WTC11 (cell line): ENCODE measurements around the gene EMP1. TPM values are rescaled to one million over a fixed set of nuclear protein-coding genes. Genes with fewer than 3 reads are reported as not detected.

Source experiments
- ATF1 ChIP-seq: sonication (generic); formaldehyde crosslinking; IDR thresholded peaks from 2 replicates; pipeline ENCODE4 v1.8.1; 2023; ENCODE audit warnings: mild to moderate bottlenecking, moderate library complexity, missing genetic modification reagents
- CREM ChIP-seq: sonication (generic); formaldehyde crosslinking; IDR thresholded peaks from 2 replicates; pipeline ENCODE4 v1.8.1; 2022; ENCODE audit warnings: mild to moderate bottlenecking, missing genetic modification reagents, moderate library complexity
- E2F1 ChIP-seq: sonication (generic); formaldehyde crosslinking; IDR thresholded peaks from 2 replicates; pipeline ENCODE4 v1.8.0; 2022; ENCODE audit warnings: mild to moderate bottlenecking, missing genetic modification reagents
- ELF4 ChIP-seq: sonication (generic); formaldehyde crosslinking; IDR thresholded peaks from 2 replicates; pipeline ENCODE4 v1.8.1; 2022; ENCODE audit warnings: low read depth, mild to moderate bottlenecking, moderate library complexity, missing genetic modification reagents
- EMX1 ChIP-seq: fragments of 250-450 bp; sonication (Bioruptor Pico); IDR thresholded peaks from 2 replicates; pipeline ENCODE4 v1.8.0; 2021; ENCODE audit warnings: mild to moderate bottlenecking
- IRF2 ChIP-seq: sonication (generic); formaldehyde crosslinking; IDR thresholded peaks from 2 replicates; pipeline ENCODE4 v1.8.0; 2022; ENCODE audit warnings: low read depth, missing genetic modification reagents, borderline replicate concordance
- JAZF1 ChIP-seq: fragments of 250-450 bp; sonication (Bioruptor Pico); IDR thresholded peaks from 2 replicates; pipeline ENCODE4 v1.9.0; 2021; ENCODE audit warnings: moderate library complexity, mild to moderate bottlenecking, inconsistent platforms
- NFE2L1 ChIP-seq: sonication (generic); formaldehyde crosslinking; IDR thresholded peaks from 2 replicates; pipeline ENCODE4 v1.8.1; 2023; ENCODE audit warnings: missing genetic modification reagents
- STAT6 ChIP-seq: sonication (generic); formaldehyde crosslinking; conservative IDR thresholded peaks from 2 replicates; pipeline ENCODE4 v1.8.1; 2023; ENCODE audit warnings: mild to moderate bottlenecking, low read depth, missing genetic modification reagents, moderate library complexity
- TP53 ChIP-seq: sonication (generic); formaldehyde crosslinking; IDR thresholded peaks from 2 replicates; pipeline ENCODE4 v1.8.1; 2023; ENCODE audit warnings: mild to moderate bottlenecking, missing genetic modification reagents
- USF1 ChIP-seq: sonication (generic); formaldehyde crosslinking; IDR thresholded peaks from 2 replicates; pipeline ENCODE4 v1.8.0; 2022; ENCODE audit warnings: mild to moderate bottlenecking, missing genetic modification reagents
- ZNF121 ChIP-seq: sonication (generic); formaldehyde crosslinking; IDR thresholded peaks from 2 replicates; pipeline ENCODE4 v1.8.0; 2023; ENCODE audit warnings: missing genetic modification reagents
- ZNF219 ChIP-seq: sonication (generic); formaldehyde crosslinking; IDR thresholded peaks from 2 replicates; pipeline ENCODE4 v1.8.0; 2023; ENCODE audit warnings: missing genetic modification reagents, mild to moderate bottlenecking, borderline replicate concordance
- ZNF232 ChIP-seq: sonication (generic); formaldehyde crosslinking; IDR thresholded peaks from 2 replicates; pipeline ENCODE4 v1.8.0; 2022; ENCODE audit warnings: mild to moderate bottlenecking, missing genetic modification reagents
- ZNF416 ChIP-seq: fragments of 250-450 bp; sonication (Bioruptor Pico); IDR thresholded peaks from 2 replicates; pipeline ENCODE4 v1.9.0; 2021; ENCODE audit warnings: mild to moderate bottlenecking, inconsistent platforms
- ZNF423 ChIP-seq: fragments of 250-450 bp; sonication (Bioruptor Pico); IDR thresholded peaks from 2 replicates; pipeline ENCODE4 v2.1.2; 2022; ENCODE audit warnings: mild to moderate bottlenecking, moderate library complexity
- ZNF532 ChIP-seq: fragments of 250-450 bp; sonication (Bioruptor Pico); IDR thresholded peaks from 2 replicates; pipeline ENCODE4 v1.9.0; 2021; ENCODE audit warnings: mild to moderate bottlenecking, borderline replicate concordance
- total RNA-seq: library from RNA; stranded (reverse); gene quantifications from 3 replicates; pipeline ENCODE4 v1.2.3, GENCODE V29; 2021
- TF ChIP-seq, protein P1 (sequence below): fragments of 250-450 bp; sonication (Bioruptor Pico); conservative IDR thresholded peaks from 2 replicates; pipeline ENCODE4 v1.9.0; 2021; ENCODE audit warnings: mild to moderate bottlenecking
- TF ChIP-seq, protein P2 (sequence below): sonication (generic); formaldehyde crosslinking; IDR thresholded peaks from 2 replicates; pipeline ENCODE4 v1.8.1; 2023; ENCODE audit warnings: mild to moderate bottlenecking, missing genetic modification reagents, moderate library complexity
- TF ChIP-seq, protein P3 (sequence below): sonication (generic); formaldehyde crosslinking; IDR thresholded peaks from 2 replicates; pipeline ENCODE4 v1.8.0; 2023; ENCODE audit warnings: missing genetic modification reagents, mild to moderate bottlenecking, borderline replicate concordance
- TF ChIP-seq, protein P4 (sequence below): sonication (generic); formaldehyde crosslinking; IDR thresholded peaks from 2 replicates; pipeline ENCODE4 v1.8.0; 2022; ENCODE audit warnings: mild to moderate bottlenecking, missing genetic modification reagents

Gene EMP1
- total RNA-seq, 1 experiment from 2014 or later: 1.4 TPM

GRCh38 chr12:13255792-13256691 lies 59.5 kb downstream of the EMP1 start (continued):
- no peak for TF ChIP-seq IRF2 (CRISPR knock-in tag)
- TF ChIP-seq JAZF1: no peak
- TF ChIP-seq NFE2L1 (CRISPR knock-in tag): peak; percentile 98
- TF ChIP-seq, protein P1, sequence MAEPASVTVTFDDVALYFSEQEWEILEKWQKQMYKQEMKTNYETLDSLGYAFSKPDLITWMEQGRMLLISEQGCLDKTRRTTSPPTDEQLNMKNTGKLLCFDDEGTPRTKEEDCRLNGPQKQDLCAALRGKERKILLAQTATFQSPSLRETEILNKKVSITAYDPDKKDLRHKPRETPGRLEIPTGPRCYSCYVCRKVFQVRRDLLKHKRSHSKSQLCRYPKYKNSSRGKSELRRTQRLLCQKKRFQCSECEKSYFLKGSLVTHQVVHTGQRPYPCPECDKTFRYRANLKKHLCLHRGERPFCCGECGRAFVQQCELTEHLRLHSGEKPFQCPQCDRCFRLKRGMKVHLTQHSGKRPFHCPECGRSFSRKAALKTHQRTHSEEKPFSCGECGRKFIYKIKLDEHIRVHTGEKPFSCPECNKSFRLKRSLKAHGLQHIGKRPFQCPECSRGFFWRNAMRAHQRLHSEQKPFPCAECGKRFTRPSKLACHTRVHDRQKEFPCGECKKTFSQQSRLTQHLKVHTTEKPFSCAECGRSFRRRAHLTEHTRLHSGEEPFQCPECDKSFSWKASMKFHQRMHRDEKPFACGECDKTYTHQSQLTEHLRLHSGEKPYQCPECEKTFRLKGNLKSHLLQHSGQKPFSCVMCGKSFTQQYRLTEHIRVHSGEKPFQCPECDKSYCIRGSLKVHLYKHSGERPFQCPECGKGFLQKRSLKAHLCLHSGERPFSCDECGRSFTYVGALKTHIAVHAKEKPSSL (CRISPR knock-in tag): no peak
- no peak for TF ChIP-seq E2F1 (CRISPR knock-in tag)
- TF ChIP-seq ZNF121 (CRISPR knock-in tag): no peak
- TF ChIP-seq ZNF416 (CRISPR knock-in tag): no peak
- no peak for TF ChIP-seq CREM
- TF ChIP-seq, protein P2, sequence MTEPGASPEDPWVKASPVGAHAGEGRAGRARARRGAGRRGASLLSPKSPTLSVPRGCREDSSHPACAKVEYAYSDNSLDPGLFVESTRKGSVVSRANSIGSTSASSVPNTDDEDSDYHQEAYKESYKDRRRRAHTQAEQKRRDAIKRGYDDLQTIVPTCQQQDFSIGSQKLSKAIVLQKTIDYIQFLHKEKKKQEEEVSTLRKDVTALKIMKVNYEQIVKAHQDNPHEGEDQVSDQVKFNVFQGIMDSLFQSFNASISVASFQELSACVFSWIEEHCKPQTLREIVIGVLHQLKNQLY (CRISPR knock-in tag): no peak
- TF ChIP-seq STAT6 (CRISPR knock-in tag): no peak
- no peak for TF ChIP-seq TP53 (CRISPR knock-in tag)
- no peak for TF ChIP-seq ATF1 (CRISPR knock-in tag)
- peak; percentile 39; the same call in 1 of the 2 replicates for TF ChIP-seq ZNF423 (CRISPR knock-in tag)
- TF ChIP-seq, protein P3, sequence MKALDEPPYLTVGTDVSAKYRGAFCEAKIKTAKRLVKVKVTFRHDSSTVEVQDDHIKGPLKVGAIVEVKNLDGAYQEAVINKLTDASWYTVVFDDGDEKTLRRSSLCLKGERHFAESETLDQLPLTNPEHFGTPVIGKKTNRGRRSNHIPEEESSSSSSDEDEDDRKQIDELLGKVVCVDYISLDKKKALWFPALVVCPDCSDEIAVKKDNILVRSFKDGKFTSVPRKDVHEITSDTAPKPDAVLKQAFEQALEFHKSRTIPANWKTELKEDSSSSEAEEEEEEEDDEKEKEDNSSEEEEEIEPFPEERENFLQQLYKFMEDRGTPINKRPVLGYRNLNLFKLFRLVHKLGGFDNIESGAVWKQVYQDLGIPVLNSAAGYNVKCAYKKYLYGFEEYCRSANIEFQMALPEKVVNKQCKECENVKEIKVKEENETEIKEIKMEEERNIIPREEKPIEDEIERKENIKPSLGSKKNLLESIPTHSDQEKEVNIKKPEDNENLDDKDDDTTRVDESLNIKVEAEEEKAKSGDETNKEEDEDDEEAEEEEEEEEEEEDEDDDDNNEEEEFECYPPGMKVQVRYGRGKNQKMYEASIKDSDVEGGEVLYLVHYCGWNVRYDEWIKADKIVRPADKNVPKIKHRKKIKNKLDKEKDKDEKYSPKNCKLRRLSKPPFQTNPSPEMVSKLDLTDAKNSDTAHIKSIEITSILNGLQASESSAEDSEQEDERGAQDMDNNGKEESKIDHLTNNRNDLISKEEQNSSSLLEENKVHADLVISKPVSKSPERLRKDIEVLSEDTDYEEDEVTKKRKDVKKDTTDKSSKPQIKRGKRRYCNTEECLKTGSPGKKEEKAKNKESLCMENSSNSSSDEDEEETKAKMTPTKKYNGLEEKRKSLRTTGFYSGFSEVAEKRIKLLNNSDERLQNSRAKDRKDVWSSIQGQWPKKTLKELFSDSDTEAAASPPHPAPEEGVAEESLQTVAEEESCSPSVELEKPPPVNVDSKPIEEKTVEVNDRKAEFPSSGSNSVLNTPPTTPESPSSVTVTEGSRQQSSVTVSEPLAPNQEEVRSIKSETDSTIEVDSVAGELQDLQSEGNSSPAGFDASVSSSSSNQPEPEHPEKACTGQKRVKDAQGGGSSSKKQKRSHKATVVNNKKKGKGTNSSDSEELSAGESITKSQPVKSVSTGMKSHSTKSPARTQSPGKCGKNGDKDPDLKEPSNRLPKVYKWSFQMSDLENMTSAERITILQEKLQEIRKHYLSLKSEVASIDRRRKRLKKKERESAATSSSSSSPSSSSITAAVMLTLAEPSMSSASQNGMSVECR (CRISPR knock-in tag): no peak
- TF ChIP-seq, protein P4, sequence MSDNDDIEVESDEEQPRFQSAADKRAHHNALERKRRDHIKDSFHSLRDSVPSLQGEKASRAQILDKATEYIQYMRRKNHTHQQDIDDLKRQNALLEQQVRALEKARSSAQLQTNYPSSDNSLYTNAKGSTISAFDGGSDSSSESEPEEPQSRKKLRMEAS (CRISPR knock-in tag): peak; percentile 41; the same call in 1 of the 2 replicates
- no peak for TF ChIP-seq ZNF232 (CRISPR knock-in tag)
- TF ChIP-seq ELF4 (CRISPR knock-in tag): no peak
- TF ChIP-seq USF1 (CRISPR knock-in tag): peak; percentile 36; the same call in 1 of the 2 replicates
- TF ChIP-seq ZNF219: no peak
- TF ChIP-seq ZNF532 (CRISPR knock-in tag): no peak; the same call in 1 of the 2 replicates
- no peak for TF ChIP-seq EMX1
